Skeletal muscle tissue (tissue), 4 donors: ENCODE data around the gene WDR18. TPM values are rescaled to one million over a fixed set of nuclear protein-coding genes. Genes with fewer than 3 reads are reported as not detected.
"Not testable (repeated sequence)": the region's sequence is repeated elsewhere in the genome, so short reads cannot be mapped to it uniquely, and the experiment has no call there.

Experiments
- H3K27ac ChIP-seq: one replicate; pipeline ENCODE4 v1.7.0; 2013; ENCODE audit warnings: mild to moderate bottlenecking, low read depth, low read length, inconsistent platforms
- H3K27me3 ChIP-seq, 3 donors: one replicate each; pipeline ENCODE4 v1.7.0; 2013; ENCODE audit warnings: low read length in 3 of 3; ENCODE audit not compliant: control insufficient read depth in 3 of 3, insufficient read depth in 3 of 3
- H3K36me3 ChIP-seq, 3 donors: one replicate each; pipeline ENCODE4 v1.7.0; 2013; ENCODE audit warnings: low read length in 3 of 3; ENCODE audit not compliant: control insufficient read depth in 3 of 3, insufficient read depth in 3 of 3
- H3K4me1 ChIP-seq, 3 donors: one replicate each; pipeline ENCODE4 v1.7.0; 2013; ENCODE audit warnings: low read length in 3 of 3, mild to moderate bottlenecking in 3 of 3; ENCODE audit not compliant: control insufficient read depth in 3 of 3, insufficient read depth in 3 of 3
- H3K4me3 ChIP-seq, 3 donors: one replicate each; pipeline ENCODE4 v1.7.0; 2013; ENCODE audit warnings: low read length in 3 of 3
- H3K9ac ChIP-seq, 3 donors: one replicate each; pipeline ENCODE4 v1.7.0; 2013; ENCODE audit warnings: low read length in 3 of 3, mild to moderate bottlenecking in 3 of 3, moderate library complexity in 2 of 3, low read depth in 1 of 3
- H3K9me3 ChIP-seq, 3 donors: one replicate each; pipeline ENCODE4 v1.7.0; 2013; ENCODE audit warnings: low read length in 3 of 3; ENCODE audit not compliant: control insufficient read depth in 3 of 3
- total RNA-seq: library from RNA; depleted of rRNA; stranded (reverse); fragments of >200 nt; gene quantifications from one replicate; pipeline ENCODE4 v1.2.3, GENCODE V29; 2014
- donor health status: Osteomylitis.

Gene WDR18
- total RNA-seq, 1 donor from 2014 or later: 35.5 TPM

DNA sequence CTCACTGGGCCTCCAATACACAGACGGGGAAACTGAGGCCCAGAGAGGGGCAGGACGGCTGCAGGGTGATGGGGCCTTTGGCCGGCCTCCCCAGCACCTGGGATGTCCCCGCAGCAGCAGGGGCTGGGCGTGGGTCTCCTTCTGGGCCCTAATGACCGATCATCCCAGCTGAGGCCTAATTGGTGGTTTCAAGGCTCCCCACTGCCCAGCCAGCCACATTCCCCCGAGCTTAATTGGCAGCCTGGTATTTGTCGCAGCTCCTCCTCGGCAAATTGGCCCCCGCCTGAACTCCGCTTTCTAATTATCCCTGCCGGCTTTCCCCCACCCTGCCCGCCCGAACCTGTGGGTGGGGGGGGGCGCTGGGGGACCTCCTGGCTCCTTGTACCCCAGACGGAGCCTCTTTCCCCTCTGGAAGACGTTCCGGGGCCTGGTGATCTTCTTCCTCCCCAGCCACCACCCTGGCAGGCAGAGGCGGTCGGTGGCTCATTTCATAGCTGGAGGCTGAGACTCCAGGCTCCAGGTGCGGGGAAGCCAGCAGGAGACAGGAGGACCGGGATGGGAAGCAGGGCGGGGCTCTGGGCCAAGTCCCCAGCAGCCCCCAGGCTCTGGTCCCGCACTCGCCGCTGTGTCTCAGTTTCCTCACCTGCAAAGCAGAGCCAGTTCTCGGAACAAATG is 27.2 kb upstream of the WDR18 start:
- Histone ChIP-seq H3K9me3 (no peaks in the 10 kb centered on the region), H3K4me1 (no peaks in the 10 kb centered on the region), H3K9ac (no peak overlapping the region), H3K36me3 (no peaks in the 10 kb centered on the region), H3K27me3 (peaks cover 12 to 32% (median 21%) of the 10 kb centered on the region in 3 donors), H3K27ac (no peak overlapping the region), H3K4me3 (no peak overlapping the region)

DNA sequence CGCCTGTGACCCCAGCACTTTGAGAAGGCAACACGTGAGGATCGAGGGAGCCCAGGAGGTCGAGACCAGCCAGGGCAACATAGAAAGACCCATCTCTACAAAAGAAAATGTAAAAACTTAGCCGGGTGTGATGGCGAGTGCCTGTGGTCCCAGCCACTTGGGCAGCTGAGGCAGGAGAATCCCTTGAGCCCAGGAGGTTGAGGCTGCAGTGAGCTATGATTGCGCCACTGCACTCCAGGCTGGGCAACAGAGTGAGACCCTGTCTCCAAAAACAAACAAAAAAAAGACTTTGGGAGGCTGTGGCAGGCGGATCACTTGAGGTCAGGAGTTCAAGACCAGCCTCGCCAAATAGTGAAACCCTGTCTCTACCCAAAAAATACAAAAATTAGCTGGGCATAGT is 26.6 kb upstream of the WDR18 start:
- not testable (repeated sequence) for H3K36me3 ChIP-seq, H3K4me3 ChIP-seq, H3K27ac ChIP-seq, H3K4me1 ChIP-seq, H3K9me3 ChIP-seq, H3K9ac ChIP-seq
- H3K27me3 ChIP-seq: peaks cover 12 to 32% (median 21%) of the 10 kb centered on the region in 3 donors

GRCh38 chr19:958967-959855 is 24.9 kb upstream of the WDR18 start:
- H3K36me3 ChIP-seq: peaks cover 0 to 1% (median 0%) of the 10 kb centered on the region in 3 donors
- no peak overlapping the region for H3K4me3 ChIP-seq
- no peak overlapping the region for H3K27ac ChIP-seq
- H3K9me3 ChIP-seq: no peaks in the 10 kb centered on the region
- H3K27me3 ChIP-seq: peaks cover 12 to 25% (median 14%) of the 10 kb centered on the region in 3 donors
- H3K4me1 ChIP-seq: no peaks in the 10 kb centered on the region
- no peak overlapping the region for H3K9ac ChIP-seq

DNA sequence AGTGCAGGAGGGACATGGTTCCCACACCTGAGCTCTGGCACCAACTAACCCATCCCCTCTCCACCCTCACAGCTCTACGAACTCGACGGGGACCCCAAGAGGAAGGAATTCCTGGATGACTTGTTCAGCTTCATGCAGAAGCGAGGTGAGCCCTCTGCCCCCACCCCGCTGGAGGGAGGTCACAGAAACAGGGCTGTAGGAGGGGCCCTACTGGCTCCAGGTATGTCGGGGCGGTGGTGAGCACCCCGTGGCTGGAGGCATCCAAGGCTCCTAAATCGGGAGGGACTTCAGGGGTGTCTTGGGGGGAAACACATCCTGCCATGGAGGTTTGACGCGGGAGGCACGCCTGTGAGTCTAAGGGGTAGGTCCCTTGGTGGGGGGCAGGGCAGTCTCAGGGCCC is 24.1 kb upstream of the WDR18 start:
- Histone ChIP-seq H3K9ac (no peak overlapping the region), H3K4me1 (no peaks in the 10 kb centered on the region), H3K36me3 (peaks cover 0 to 5% (median under 1%) of the 10 kb centered on the region in 3 donors), H3K9me3 (no peaks in the 10 kb centered on the region), H3K4me3 (no peak overlapping the region), H3K27me3 (peaks cover 10 to 22% (median 12%) of the 10 kb centered on the region in 3 donors), H3K27ac (no peak overlapping the region)

DNA sequence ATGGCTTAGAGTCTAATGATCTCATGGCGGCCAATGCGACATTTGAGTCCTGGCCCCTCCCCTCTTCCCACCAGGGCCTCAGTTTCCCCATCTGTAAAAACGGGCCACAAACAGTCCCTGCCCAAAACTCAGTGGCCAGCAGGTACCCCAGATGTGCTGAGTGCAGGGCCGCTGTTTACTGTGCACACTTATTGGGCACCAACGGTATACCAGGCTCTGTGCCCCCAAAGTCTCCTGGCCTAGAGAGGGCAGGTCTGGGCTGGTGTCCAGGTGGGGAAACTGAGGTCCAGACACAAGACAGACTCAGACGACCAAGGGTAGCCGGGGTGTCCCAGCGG is 23.6 kb upstream of the WDR18 start:
- H3K27ac ChIP-seq: no peak overlapping the region
- H3K9ac ChIP-seq: no peak overlapping the region
- peaks cover 0 to 8% (median 2%) of the 10 kb centered on the region in 3 donors for H3K36me3 ChIP-seq
- no peaks in the 10 kb centered on the region for H3K4me1 ChIP-seq
- no peaks in the 10 kb centered on the region for H3K9me3 ChIP-seq
- no peak overlapping the region for H3K4me3 ChIP-seq
- H3K27me3 ChIP-seq: peaks cover 5 to 24% (median 6%) of the 10 kb centered on the region in 3 donors

DNA sequence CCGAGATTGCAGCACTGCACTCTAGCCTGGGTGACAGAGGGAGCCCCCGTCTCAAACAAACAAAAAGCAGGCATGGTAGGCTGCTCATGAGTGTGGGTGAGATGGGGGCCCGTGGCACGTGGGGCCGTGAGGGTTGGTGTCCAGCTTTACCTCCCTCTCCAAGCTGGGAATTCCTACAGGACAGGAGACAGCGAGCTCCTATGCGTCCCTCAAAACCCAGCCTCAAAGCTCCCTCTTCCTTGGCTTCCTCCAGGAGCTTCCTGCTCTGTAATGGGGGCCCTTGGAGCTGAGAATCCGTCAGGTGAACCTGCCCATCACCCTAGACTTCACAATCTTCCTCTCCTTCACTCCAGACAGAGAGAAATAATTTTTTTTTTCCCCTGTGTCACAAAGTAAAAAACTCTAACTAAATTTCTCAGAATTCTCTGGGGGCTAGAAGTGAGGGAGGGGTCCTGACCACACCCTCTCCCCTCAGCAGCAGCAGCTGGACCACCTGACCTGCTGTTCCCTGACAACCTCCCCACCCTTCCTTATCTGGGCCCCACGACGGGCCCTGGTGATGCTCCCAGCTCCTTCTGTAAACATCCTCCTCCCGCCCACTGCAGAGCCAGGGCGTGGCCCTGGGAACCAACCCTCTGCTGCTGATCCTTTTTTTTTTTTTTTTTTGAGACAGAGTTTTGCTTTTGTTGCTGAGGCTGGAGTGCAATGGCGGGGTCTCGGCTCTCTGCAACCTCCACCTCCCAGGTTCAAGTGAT is 22.1 kb upstream of the WDR18 start:
- Histone ChIP-seq H3K9ac (no peak overlapping the region), H3K9me3 (no peaks in the 10 kb centered on the region), H3K4me1 (no peaks in the 10 kb centered on the region), H3K27me3 (peaks cover 0 to 11% (median 6%) of the 10 kb centered on the region in 3 donors), H3K27ac (no peak overlapping the region), H3K36me3 (peaks cover 0 to 12% (median 4%) of the 10 kb centered on the region in 3 donors), H3K4me3 (no peak overlapping the region)

DNA sequence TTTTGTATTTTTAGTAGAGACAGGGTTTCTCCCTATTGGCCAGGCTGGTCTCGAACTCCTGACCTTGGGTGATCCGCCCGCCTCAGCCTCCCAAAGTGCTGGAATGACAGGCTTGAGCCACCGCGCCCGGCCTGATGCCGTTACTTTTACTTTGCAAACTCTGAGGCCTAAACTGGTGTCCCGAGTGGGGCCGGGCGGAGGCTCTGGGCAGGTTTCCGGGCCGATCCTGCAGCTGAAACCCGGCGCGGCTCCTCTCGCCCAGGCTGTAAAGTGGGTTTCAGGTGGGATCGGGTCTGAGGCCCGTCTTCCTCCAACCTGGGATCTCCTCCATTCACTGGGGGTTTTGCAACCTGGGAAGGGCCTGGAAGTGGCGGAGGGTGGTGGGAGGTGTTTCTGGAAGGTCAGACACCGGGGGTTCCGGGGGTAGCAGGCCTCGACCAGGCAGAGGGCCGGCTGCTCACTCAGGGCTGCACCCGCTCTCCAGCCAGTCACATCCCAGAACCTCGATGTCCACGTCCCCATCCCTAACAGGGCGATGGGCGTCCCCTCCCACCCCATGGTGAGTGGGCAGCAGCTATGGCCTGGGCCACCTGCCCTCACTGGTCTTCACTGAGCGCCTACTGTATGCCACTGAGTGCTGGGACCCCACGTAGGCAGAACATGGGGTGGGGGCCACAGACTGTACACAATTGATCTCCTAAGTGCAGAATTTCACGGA is 21.3 kb upstream of the WDR18 start:
- Histone ChIP-seq H3K27ac (no peak overlapping the region), H3K27me3 (peaks cover 0 to 7% (median 6%) of the 10 kb centered on the region in 3 donors), H3K9ac (no peak overlapping the region), H3K36me3 (peaks cover 0 to 12% (median 6%) of the 10 kb centered on the region in 3 donors), H3K4me1 (no peaks in the 10 kb centered on the region), H3K9me3 (no peaks in the 10 kb centered on the region), H3K4me3 (no peak overlapping the region)

GRCh38 chr19:963486-963951 is 20.6 kb upstream of the WDR18 start:
- Histone ChIP-seq H3K27me3 (peaks cover 0 to 7% (median 6%) of the 10 kb centered on the region in 3 donors), H3K9me3 (no peaks in the 10 kb centered on the region), H3K4me3 (no peak overlapping the region), H3K9ac (no peak overlapping the region), H3K27ac (no peak overlapping the region), H3K36me3 (peaks cover 0 to 15% (median 9%) of the 10 kb centered on the region in 3 donors), H3K4me1 (no peaks in the 10 kb centered on the region)

DNA sequence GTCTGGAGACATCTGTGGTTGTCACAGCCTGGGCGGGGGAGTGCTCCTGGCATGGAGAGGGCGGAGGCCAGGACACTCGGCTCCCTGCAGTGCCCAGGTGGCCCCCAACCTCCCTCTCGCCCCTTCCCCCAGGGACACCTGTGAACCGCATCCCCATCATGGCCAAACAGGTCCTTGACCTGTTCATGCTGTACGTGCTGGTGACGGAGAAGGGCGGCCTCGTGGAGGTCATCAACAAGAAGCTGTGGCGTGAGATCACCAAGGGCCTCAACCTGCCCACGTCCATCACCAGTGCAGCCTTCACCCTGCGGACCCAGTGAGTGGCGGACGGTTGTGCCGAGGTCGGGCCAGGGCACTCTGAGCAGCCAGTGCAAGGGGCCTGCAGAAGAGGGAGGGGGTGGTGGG is 20.0 kb upstream of the WDR18 start:
- Histone ChIP-seq H3K9me3 (no peaks in the 10 kb centered on the region), H3K27me3 (peaks cover 0 to 7% (median 6%) of the 10 kb centered on the region in 3 donors), H3K9ac (no peak overlapping the region), H3K27ac (no peak overlapping the region), H3K36me3 (peaks cover 0 to 16% (median 9%) of the 10 kb centered on the region in 3 donors), H3K4me3 (no peak overlapping the region), H3K4me1 (no peaks in the 10 kb centered on the region)
